IPS-18a (cell line): ENCODE measurements around the gene IL22RA2.

Experiments
- H3K27ac ChIP-seq: one replicate; pipeline ENCODE4 v1.5.1; 2013; ENCODE audit warnings: low read length
- H3K27me3 ChIP-seq: one replicate; pipeline ENCODE4 v1.6.1; 2013; ENCODE audit warnings: mild to moderate bottlenecking, low read length; ENCODE audit not compliant: control insufficient read depth, insufficient read depth
- H3K36me3 ChIP-seq: one replicate; pipeline ENCODE4 v1.6.1; 2013; ENCODE audit warnings: low read depth, low read length; ENCODE audit not compliant: control insufficient read depth
- H3K4me1 ChIP-seq: one replicate; pipeline ENCODE4 v1.6.1; 2013; ENCODE audit warnings: low read depth, low read length; ENCODE audit not compliant: control insufficient read depth
- H3K4me3 ChIP-seq: one replicate; pipeline ENCODE4 v1.5.1; 2013; ENCODE audit warnings: low read length
- H3K9ac ChIP-seq: one replicate; pipeline ENCODE4 v1.6.1; 2013; ENCODE audit warnings: mild to moderate bottlenecking, low read length, moderate library complexity
- H3K9me3 ChIP-seq: one replicate; pipeline ENCODE4 v1.6.1; 2013; ENCODE audit warnings: low read depth, low read length; ENCODE audit not compliant: control insufficient read depth

Gene IL22RA2

GRCh38 chr6:137193256-137194070, 20.0 kb upstream of the IL22RA2 start:
- Histone ChIP-seq H3K9me3 (peaks cover 20% of the 10 kb centered on the region), H3K27me3 (no peaks in the 10 kb centered on the region), H3K36me3 (peaks cover 9% of the 10 kb centered on the region), H3K27ac (no peak overlapping the region), H3K4me3 (no peak overlapping the region), H3K4me1 (no peaks in the 10 kb centered on the region), H3K9ac (no peak overlapping the region)

GRCh38 chr6:137192821-137193220, 19.4 kb upstream of the IL22RA2 start:
- no peak overlapping the region for H3K27ac ChIP-seq
- H3K9me3 ChIP-seq, result peaks cover 27% of the 10 kb centered on the region
- no peak overlapping the region for H3K9ac ChIP-seq
- H3K4me3 ChIP-seq, result no peak overlapping the region
- no peaks in the 10 kb centered on the region for H3K4me1 ChIP-seq
- H3K36me3 ChIP-seq, result peaks cover 2% of the 10 kb centered on the region
- H3K27me3 ChIP-seq, result no peaks in the 10 kb centered on the region

GRCh38 chr6:137191670-137192069, 18.2 kb upstream of the IL22RA2 start:
- no peak overlapping the region for H3K4me3 ChIP-seq
- H3K27me3 ChIP-seq, result no peaks in the 10 kb centered on the region
- no peaks in the 10 kb centered on the region for H3K36me3 ChIP-seq
- no peak overlapping the region for H3K9ac ChIP-seq
- H3K9me3 ChIP-seq, result peaks cover 34% of the 10 kb centered on the region
- H3K4me1 ChIP-seq, result no peaks in the 10 kb centered on the region
- H3K27ac ChIP-seq, result no peak overlapping the region

GRCh38 chr6:137191236-137191635, 17.8 kb upstream of the IL22RA2 start:
- no peaks in the 10 kb centered on the region for H3K27me3 ChIP-seq
- no peak overlapping the region for H3K27ac ChIP-seq
- H3K36me3 ChIP-seq, result no peaks in the 10 kb centered on the region
- no peaks in the 10 kb centered on the region for H3K4me1 ChIP-seq
- peaks cover 38% of the 10 kb centered on the region for H3K9me3 ChIP-seq
- no peak overlapping the region for H3K9ac ChIP-seq
- H3K4me3 ChIP-seq, result no peak overlapping the region

- Histone ChIP-seq H3K36me3 (no peaks in the 10 kb centered on the region), H3K9ac (no peak overlapping the region), H3K4me3 (no peak overlapping the region), H3K9me3 (peaks cover 44% of the 10 kb centered on the region), H3K27me3 (no peaks in the 10 kb centered on the region), H3K27ac (no peak overlapping the region), H3K4me1 (no peaks in the 10 kb centered on the region)
Measured at GRCh38 chr6:137190583-137191094, 17.2 kb upstream of the IL22RA2 start.

- peaks cover 59% of the 10 kb centered on the region for H3K9me3 ChIP-seq
- H3K27ac ChIP-seq, result no peak overlapping the region
- H3K4me3 ChIP-seq, result no peak overlapping the region
Measured at GRCh38 chr6:137188855-137189254, 15.4 kb upstream of the IL22RA2 start.

GRCh38 chr6:137185290-137185689, 11.8 kb upstream of the IL22RA2 start:
- H3K27ac ChIP-seq, result no peak overlapping the region
- H3K36me3 ChIP-seq, result no peaks in the 10 kb centered on the region
- H3K4me3 ChIP-seq, result no peak overlapping the region
- H3K9ac ChIP-seq, result no peak overlapping the region
- H3K27me3 ChIP-seq, result no peaks in the 10 kb centered on the region
- peaks cover 74% of the 10 kb centered on the region for H3K9me3 ChIP-seq
- H3K4me1 ChIP-seq, result no peaks in the 10 kb centered on the region

More at GRCh38 chr6:137188855-137189254, 15.4 kb upstream of the IL22RA2 start:
- H3K9ac ChIP-seq, result no peak overlapping the region
- H3K4me1 ChIP-seq, result no peaks in the 10 kb centered on the region
- H3K27me3 ChIP-seq, result no peaks in the 10 kb centered on the region
- H3K36me3 ChIP-seq, result no peaks in the 10 kb centered on the region

- no peak overlapping the region for H3K9ac ChIP-seq
- peaks cover 64% of the 10 kb centered on the region for H3K9me3 ChIP-seq
Measured at GRCh38 chr6:137182654-137183073, 9.2 kb upstream of the IL22RA2 start.

GRCh38 chr6:137181891-137182653, 8.6 kb upstream of the IL22RA2 start:
- peaks cover 61% of the 10 kb centered on the region for H3K9me3 ChIP-seq
- H3K9ac ChIP-seq, result no peak overlapping the region
- no peaks in the 10 kb centered on the region for H3K36me3 ChIP-seq
- no peaks in the 10 kb centered on the region for H3K4me1 ChIP-seq
- H3K27ac ChIP-seq, result no peak overlapping the region
- no peak overlapping the region for H3K4me3 ChIP-seq
- no peaks in the 10 kb centered on the region for H3K27me3 ChIP-seq

More at GRCh38 chr6:137182654-137183073, 9.2 kb upstream of the IL22RA2 start:
- no peak overlapping the region for H3K4me3 ChIP-seq
- no peak overlapping the region for H3K27ac ChIP-seq
- no peaks in the 10 kb centered on the region for H3K4me1 ChIP-seq
- H3K27me3 ChIP-seq, result no peaks in the 10 kb centered on the region
- no peaks in the 10 kb centered on the region for H3K36me3 ChIP-seq

- H3K4me3 ChIP-seq, result no peak overlapping the region
- peaks cover 2% of the 10 kb centered on the region for H3K4me1 ChIP-seq
- no peaks in the 10 kb centered on the region for H3K27me3 ChIP-seq
- no peaks in the 10 kb centered on the region for H3K36me3 ChIP-seq
- no peak overlapping the region for H3K9ac ChIP-seq
- H3K9me3 ChIP-seq, result peaks cover 22% of the 10 kb centered on the region
- H3K27ac ChIP-seq, result no peak overlapping the region
Measured at GRCh38 chr6:137177611-137178010, 4.2 kb upstream of the IL22RA2 start.

GRCh38 chr6:137176729-137177128, 3.3 kb upstream of the IL22RA2 start:
- H3K4me1 ChIP-seq, result peaks cover 10% of the 10 kb centered on the region
- no peaks in the 10 kb centered on the region for H3K27me3 ChIP-seq
- H3K4me3 ChIP-seq, result no peak overlapping the region
- no peak overlapping the region for H3K9ac ChIP-seq
- no peak overlapping the region for H3K27ac ChIP-seq
- peaks cover 18% of the 10 kb centered on the region for H3K9me3 ChIP-seq
- H3K36me3 ChIP-seq, result no peaks in the 10 kb centered on the region
